ENCODE data around the gene DMRTA2.

GRCh38 chr1:50450861-50451653, 27.8 kb upstream of the DMRTA2 start:
- TF ChIP-seq, protein P1, sequence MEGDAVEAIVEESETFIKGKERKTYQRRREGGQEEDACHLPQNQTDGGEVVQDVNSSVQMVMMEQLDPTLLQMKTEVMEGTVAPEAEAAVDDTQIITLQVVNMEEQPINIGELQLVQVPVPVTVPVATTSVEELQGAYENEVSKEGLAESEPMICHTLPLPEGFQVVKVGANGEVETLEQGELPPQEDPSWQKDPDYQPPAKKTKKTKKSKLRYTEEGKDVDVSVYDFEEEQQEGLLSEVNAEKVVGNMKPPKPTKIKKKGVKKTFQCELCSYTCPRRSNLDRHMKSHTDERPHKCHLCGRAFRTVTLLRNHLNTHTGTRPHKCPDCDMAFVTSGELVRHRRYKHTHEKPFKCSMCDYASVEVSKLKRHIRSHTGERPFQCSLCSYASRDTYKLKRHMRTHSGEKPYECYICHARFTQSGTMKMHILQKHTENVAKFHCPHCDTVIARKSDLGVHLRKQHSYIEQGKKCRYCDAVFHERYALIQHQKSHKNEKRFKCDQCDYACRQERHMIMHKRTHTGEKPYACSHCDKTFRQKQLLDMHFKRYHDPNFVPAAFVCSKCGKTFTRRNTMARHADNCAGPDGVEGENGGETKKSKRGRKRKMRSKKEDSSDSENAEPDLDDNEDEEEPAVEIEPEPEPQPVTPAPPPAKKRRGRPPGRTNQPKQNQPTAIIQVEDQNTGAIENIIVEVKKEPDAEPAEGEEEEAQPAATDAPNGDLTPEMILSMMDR (conservative IDR thresholded peaks at IDR 0.05 in 1 of 2, IDR thresholded peaks at IDR 0.05 in 1 of 2; ENCODE audit: low read depth in 1 of 2, low read length in 2 of 2), result no peak
- no peak for TF ChIP-seq EZH2 (IDR thresholded peaks at IDR 0.05; ENCODE audit: low read length, missing control alignments)

All from fibroblast of lung (primary cell).